ENCODE measurements around the gene CHST1.

The CHST1 gene

GRCh38 chr11:45609337-45609736 is 56.1 kb downstream of the CHST1 start:
- no peak overlapping the region for H3K4me3 ChIP-seq (ENCODE audit: low read length)
- H3K27me3 ChIP-seq (replicated peaks; ENCODE audit: control insufficient read depth, insufficient read depth, low read length) = peaks cover 80% of the 10 kb centered on the region
- no peak overlapping the region for H3K9ac ChIP-seq (ENCODE audit: low read length)
- H3K9me3 ChIP-seq (ENCODE audit: control insufficient read depth, low read length) = no peaks in the 10 kb centered on the region
- H3K4me1 ChIP-seq (ENCODE audit: control insufficient read depth, insufficient read depth, low read length) = no peaks in the 10 kb centered on the region
- no peaks in the 10 kb centered on the region for H3K36me3 ChIP-seq (ENCODE audit: control insufficient read depth, insufficient read depth, low read length, severe bottlenecking)
- DNase-seq (ENCODE audit: low read depth) = no peak

- Histone ChIP-seq H3K9ac (ENCODE audit: low read length) (no peak overlapping the region), H3K27me3 (replicated peaks; ENCODE audit: control insufficient read depth, insufficient read depth, low read length) (peaks cover 82% of the 10 kb centered on the region), H3K4me1 (ENCODE audit: control insufficient read depth, insufficient read depth, low read length) (no peaks in the 10 kb centered on the region), H3K4me3 (ENCODE audit: low read length) (no peak overlapping the region), H3K9me3 (ENCODE audit: control insufficient read depth, low read length) (no peaks in the 10 kb centered on the region), H3K36me3 (ENCODE audit: control insufficient read depth, insufficient read depth, low read length, severe bottlenecking) (no peaks in the 10 kb centered on the region)
- DNase-seq (ENCODE audit: low read depth) = no peak
Observed at GRCh38 chr11:45607995-45608394, 57.4 kb downstream of the CHST1 start.

- Histone ChIP-seq H3K9me3 (ENCODE audit: control insufficient read depth, low read length) (peaks cover 1% of the 10 kb centered on the region), H3K4me3 (ENCODE audit: low read length) (no peak overlapping the region), H3K4me1 (ENCODE audit: control insufficient read depth, insufficient read depth, low read length) (no peaks in the 10 kb centered on the region), H3K27me3 (replicated peaks; ENCODE audit: control insufficient read depth, insufficient read depth, low read length) (peaks cover 84% of the 10 kb centered on the region), H3K36me3 (ENCODE audit: control insufficient read depth, insufficient read depth, low read length, severe bottlenecking) (no peaks in the 10 kb centered on the region), H3K9ac (ENCODE audit: low read length) (no peak overlapping the region)
- DNase-seq (ENCODE audit: low read depth) = no peak
Observed at GRCh38 chr11:45606514-45607281, 58.7 kb downstream of the CHST1 start.

DNA sequence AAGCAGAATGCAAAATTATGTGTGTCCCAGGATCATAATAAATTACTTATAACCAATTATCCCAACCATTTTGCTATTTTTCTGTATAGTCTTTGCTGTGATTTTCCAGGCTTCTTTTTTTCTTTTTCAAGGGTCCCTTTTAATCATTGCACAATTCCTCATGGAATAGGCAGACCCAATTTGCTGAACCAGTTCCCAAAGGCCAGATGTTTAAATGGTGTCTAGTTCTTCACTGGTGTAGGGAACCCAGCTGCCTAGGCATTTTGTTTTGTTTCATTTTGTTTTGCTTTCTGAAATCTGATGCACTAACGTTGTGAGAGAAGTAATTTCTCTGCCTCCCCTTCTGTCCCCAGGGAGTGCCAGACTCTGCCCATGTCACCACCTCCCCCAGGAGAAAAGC is 60.4 kb downstream of the CHST1 start:
- H3K9me3 ChIP-seq (ENCODE audit: control insufficient read depth, low read length) = peaks cover 15% of the 10 kb centered on the region
- H3K9ac ChIP-seq (ENCODE audit: low read length) = no peak overlapping the region
- no peaks in the 10 kb centered on the region for H3K36me3 ChIP-seq (ENCODE audit: control insufficient read depth, insufficient read depth, low read length, severe bottlenecking)
- H3K4me3 ChIP-seq (ENCODE audit: low read length) = no peak overlapping the region
- DNase-seq (ENCODE audit: low read depth) = no peak
- H3K27me3 ChIP-seq (replicated peaks; ENCODE audit: control insufficient read depth, insufficient read depth, low read length) = peaks cover 84% of the 10 kb centered on the region
- no peaks in the 10 kb centered on the region for H3K4me1 ChIP-seq (ENCODE audit: control insufficient read depth, insufficient read depth, low read length)

GRCh38 chr11:45603946-45604682 is 61.3 kb downstream of the CHST1 start:
- Histone ChIP-seq H3K9me3 (ENCODE audit: control insufficient read depth, low read length) (peaks cover 15% of the 10 kb centered on the region), H3K36me3 (ENCODE audit: control insufficient read depth, insufficient read depth, low read length, severe bottlenecking) (no peaks in the 10 kb centered on the region), H3K9ac (ENCODE audit: low read length) (no peak overlapping the region), H3K27me3 (replicated peaks; ENCODE audit: control insufficient read depth, insufficient read depth, low read length) (peaks cover 84% of the 10 kb centered on the region), H3K4me1 (ENCODE audit: control insufficient read depth, insufficient read depth, low read length) (no peaks in the 10 kb centered on the region), H3K4me3 (ENCODE audit: low read length) (no peak overlapping the region)
- no peak for DNase-seq (ENCODE audit: low read depth)

DNA sequence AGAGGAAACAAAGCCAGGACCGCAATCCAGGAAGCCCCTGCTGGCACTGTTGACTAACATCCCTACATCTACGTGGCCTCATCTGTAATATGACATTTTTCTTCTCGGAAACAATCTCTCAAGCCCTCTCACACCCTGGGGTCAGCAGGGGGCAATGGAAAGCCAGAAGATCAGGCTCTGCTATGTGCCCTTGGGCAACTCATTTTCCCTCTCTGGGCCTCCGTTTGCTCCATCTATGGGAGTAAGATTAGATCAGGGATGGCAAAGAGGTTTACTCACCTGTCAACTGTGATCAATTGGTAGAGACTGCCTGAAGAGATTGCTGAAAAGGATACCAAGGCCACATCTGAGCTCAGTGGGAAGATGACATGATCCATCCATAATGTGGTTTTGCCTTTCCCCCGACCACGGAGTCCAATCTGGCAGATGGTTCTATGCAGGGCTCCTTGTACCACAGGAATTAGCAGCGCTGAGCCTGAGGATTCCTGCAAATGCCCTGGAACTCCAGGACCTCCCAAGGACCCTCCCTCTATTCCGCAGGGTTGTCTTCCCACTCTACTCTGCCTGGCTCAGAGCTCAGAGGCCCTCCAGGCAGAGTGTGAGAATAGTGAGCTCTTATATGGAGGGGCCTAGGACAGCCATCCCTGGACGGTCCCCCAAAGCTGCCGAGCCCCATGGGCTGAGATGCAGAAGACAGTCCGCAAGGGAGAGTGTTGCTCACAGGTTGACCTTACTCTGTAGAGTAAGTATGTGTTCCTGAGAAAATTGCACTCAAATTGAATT is 66.1 kb downstream of the CHST1 start:
- DNase-seq (ENCODE audit: low read depth) = no peak
- H3K9ac ChIP-seq (ENCODE audit: low read length) = no peak overlapping the region
- H3K36me3 ChIP-seq (ENCODE audit: control insufficient read depth, insufficient read depth, low read length, severe bottlenecking) = no peaks in the 10 kb centered on the region
- peaks cover 78% of the 10 kb centered on the region for H3K27me3 ChIP-seq (replicated peaks; ENCODE audit: control insufficient read depth, insufficient read depth, low read length)
- H3K4me1 ChIP-seq (ENCODE audit: control insufficient read depth, insufficient read depth, low read length) = no peaks in the 10 kb centered on the region
- H3K4me3 ChIP-seq (ENCODE audit: low read length) = no peak overlapping the region
- H3K9me3 ChIP-seq (ENCODE audit: control insufficient read depth, low read length) = peaks cover 15% of the 10 kb centered on the region

Measured in adipocyte (in vitro differentiated cells).